DMS114 treated with DMSO at 0.1 percent for 48 hours (cell line): ENCODE data around the gene MCC.

Experiments
- DNase-seq: peaks from one replicate; lab custom pipeline; 2025; ENCODE audit not compliant: unreplicated experiment; lab: John Stamatoyannopoulos, UW

Gene MCC

GRCh38 chr5:113123618-113124017 is 364.6 kb downstream of the MCC start:
- DNase-seq, result no peak

- no peak for DNase-seq
Observed at GRCh38 chr5:113122053-113122452, 366.2 kb downstream of the MCC start.

GRCh38 chr5:113119246-113119924 is 368.9 kb downstream of the MCC start:
- DNase-seq, result no peak

- no peak for DNase-seq
Observed at GRCh38 chr5:113118765-113119164, 369.5 kb downstream of the MCC start.

- DNase-seq, result no peak
Observed at GRCh38 chr5:113118298-113118697, 370.0 kb downstream of the MCC start.

GRCh38 chr5:113117543-113118115 is 370.6 kb downstream of the MCC start:
- no peak for DNase-seq

GRCh38 chr5:113115956-113116355 is 372.3 kb downstream of the MCC start:
- no peak for DNase-seq

GRCh38 chr5:113115061-113115460 is 373.2 kb downstream of the MCC start:
- no peak for DNase-seq

GRCh38 chr5:113114559-113114958 is 373.7 kb downstream of the MCC start:
- no peak for DNase-seq

- no peak for DNase-seq
Observed at GRCh38 chr5:113112435-113112834, 375.8 kb downstream of the MCC start.

GRCh38 chr5:113110117-113110516 is 378.1 kb downstream of the MCC start:
- no peak for DNase-seq

GRCh38 chr5:113109344-113109743 is 378.9 kb downstream of the MCC start:
- DNase-seq, result no peak

GRCh38 chr5:113108485-113108884 is 379.8 kb downstream of the MCC start:
- no peak for DNase-seq

GRCh38 chr5:113106821-113107220 is 381.4 kb downstream of the MCC start:
- no peak for DNase-seq

- no peak for DNase-seq
Observed at GRCh38 chr5:113105693-113106280, 382.5 kb downstream of the MCC start.

- DNase-seq, result no peak
Observed at GRCh38 chr5:113103330-113103729, 384.9 kb downstream of the MCC start.

- no peak for DNase-seq
Observed at GRCh38 chr5:113102121-113102531, 386.1 kb downstream of the MCC start.

GRCh38 chr5:113100981-113101380 is 387.3 kb downstream of the MCC start:
- no peak for DNase-seq

- no peak for DNase-seq
Observed at GRCh38 chr5:113099822-113100221, 388.4 kb downstream of the MCC start.

GRCh38 chr5:113098378-113098777 is 389.9 kb downstream of the MCC start:
- DNase-seq, result no peak

- no peak for DNase-seq
Observed at GRCh38 chr5:113095831-113096230, 392.4 kb downstream of the MCC start.

- no peak for DNase-seq
Observed at GRCh38 chr5:113093558-113093957, 394.7 kb downstream of the MCC start.

GRCh38 chr5:113092683-113093082 is 395.6 kb downstream of the MCC start:
- DNase-seq, result no peak
